Natural killer cell treated with Interleukin-12 subunit alpha and Interleukin-12 subunit beta and Interleukin-15 and Interleukin-18, amount 100 ng/mL, for 72 hours (primary cell): ENCODE results near the gene FFAR2. TPM values are rescaled to one million over a fixed set of nuclear protein-coding genes. Genes with fewer than 3 reads are reported as not detected.
"Not testable (repeated sequence)": the region's sequence is repeated elsewhere in the genome, so short reads cannot be mapped to it uniquely, and the experiment has no call there.

Source experiments
- ATAC-seq, 2 donors: fragments of 150-1000 bp; cut with Tn5 transposase in 1 of 2; sonication (Bioruptor Pico), chemical (Tn5 transposase) in 1 of 2; 2 replicates each; pipeline ENCODE4 v1.10.0; 2021
- DNase-seq: peaks from one replicate; pipeline ENCODE4 v3.0.0; 2022; ENCODE audit warnings: low spot score
- H3K27ac Mint-ChIP-seq, 2 donors: 1 replicate in 1 of 2; 2 replicates in 1 of 2; pipeline ENCODE4 v1.8.0; 2022; ENCODE audit warnings: mixed read lengths in 2 of 2, mild to moderate bottlenecking in 1 of 2, moderate library complexity in 1 of 2
- H3K27me3 Mint-ChIP-seq, 2 donors: 1 replicate in 1 of 2; 2 replicates in 1 of 2; pipeline ENCODE4 v1.8.0; 2022; ENCODE audit warnings: mixed read lengths in 2 of 2
- H3K36me3 Mint-ChIP-seq: one replicate; pipeline ENCODE4 v1.8.0; 2022; ENCODE audit warnings: mixed read lengths
- H3K4me1 Mint-ChIP-seq, 2 donors: 1 replicate in 1 of 2; 2 replicates in 1 of 2; pipeline ENCODE4 v1.8.0; 2022; ENCODE audit warnings: low read depth in 2 of 2, mixed read lengths in 2 of 2, mild to moderate bottlenecking in 1 of 2
- H3K4me3 Mint-ChIP-seq: one replicate; pipeline ENCODE4 v1.8.0; 2022; ENCODE audit warnings: mixed read lengths
- H3K9me3 Mint-ChIP-seq: 2 replicates; pipeline ENCODE4 v1.8.0; 2022; ENCODE audit warnings: mixed read lengths
- total RNA-seq, 2 donors: library from RNA; stranded (reverse); gene quantifications; one replicate each; pipeline ENCODE4 v1.2.3, GENCODE V29; 2022

The FFAR2 gene
- total RNA-seq, 2 donors from 2014 or later = not detected

GRCh38 chr19:35451338-35452096 is 3.5 kb downstream of the FFAR2 start:
- peaks cover 0 to 2% of the 10 kb centered on the region in 2 donors for H3K27me3 Mint-ChIP-seq
- H3K4me1 Mint-ChIP-seq = peaks cover 40 to 41% of the 10 kb centered on the region in 2 donors
- DNase-seq = no peak
- peak; percentile 66 to 89 for ATAC-seq
- H3K4me3 Mint-ChIP-seq = peak overlapping the region; percentile 23
- H3K36me3 Mint-ChIP-seq = no peaks in the 10 kb centered on the region
- peak overlapping the region in 1 of 2 donors; percentile 9 for H3K27ac Mint-ChIP-seq
- H3K9me3 Mint-ChIP-seq = no peaks in the 10 kb centered on the region

DNA sequence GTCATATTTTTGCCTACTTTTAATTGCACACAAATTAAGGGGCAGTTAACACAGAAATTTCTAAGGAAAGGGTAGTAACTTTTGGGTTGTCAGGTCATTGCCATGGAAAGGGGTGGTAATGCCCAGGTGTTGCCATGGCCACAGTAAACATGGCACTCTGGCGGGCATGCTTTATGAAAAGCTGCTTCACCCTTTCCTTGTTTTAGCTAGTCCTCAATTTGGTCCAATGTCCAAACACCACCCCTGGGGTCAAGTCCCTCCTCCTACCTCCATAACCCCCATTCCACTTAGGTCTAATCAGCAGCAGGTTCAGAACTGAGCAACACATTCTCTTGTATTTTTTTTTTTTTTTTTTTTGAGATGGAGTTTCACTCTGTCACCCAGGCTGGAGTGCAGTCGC is 6.6 kb downstream of the FFAR2 start:
- peaks cover 21 to 32% of the 10 kb centered on the region in 2 donors for H3K4me1 Mint-ChIP-seq
- no peak for ATAC-seq
- H3K27me3 Mint-ChIP-seq = peaks cover 0 to 2% of the 10 kb centered on the region in 2 donors
- no peaks in the 10 kb centered on the region for H3K36me3 Mint-ChIP-seq
- no peak overlapping the region for H3K27ac Mint-ChIP-seq
- H3K4me3 Mint-ChIP-seq = no peak overlapping the region
- no peak for DNase-seq
- H3K9me3 Mint-ChIP-seq = no peaks in the 10 kb centered on the region

GRCh38 chr19:35455616-35456201 is 7.7 kb downstream of the FFAR2 start:
- H3K27me3 Mint-ChIP-seq = no peaks in the 10 kb centered on the region
- no peak overlapping the region for H3K27ac Mint-ChIP-seq
- no peaks in the 10 kb centered on the region for H3K9me3 Mint-ChIP-seq
- ATAC-seq (no peak), DNase-seq (no peak)
- peaks cover 21 to 37% of the 10 kb centered on the region in 2 donors for H3K4me1 Mint-ChIP-seq
- H3K4me3 Mint-ChIP-seq = no peak overlapping the region
- H3K36me3 Mint-ChIP-seq = no peaks in the 10 kb centered on the region

- no peaks in the 10 kb centered on the region for H3K27me3 Mint-ChIP-seq
- no peaks in the 10 kb centered on the region for H3K36me3 Mint-ChIP-seq
- ATAC-seq (no peak), DNase-seq (no peak)
- peaks cover 15 to 31% of the 10 kb centered on the region in 2 donors for H3K4me1 Mint-ChIP-seq
- H3K9me3 Mint-ChIP-seq = no peaks in the 10 kb centered on the region
- no peak overlapping the region for H3K27ac Mint-ChIP-seq
- no peak overlapping the region for H3K4me3 Mint-ChIP-seq
Measured at GRCh38 chr19:35457173-35457572, 9.1 kb downstream of the FFAR2 start.

GRCh38 chr19:35458192-35458591 is 10.1 kb downstream of the FFAR2 start:
- no peak overlapping the region for H3K27ac Mint-ChIP-seq
- H3K9me3 Mint-ChIP-seq = no peaks in the 10 kb centered on the region
- H3K4me3 Mint-ChIP-seq = no peak overlapping the region
- H3K4me1 Mint-ChIP-seq = peaks cover 16 to 32% of the 10 kb centered on the region in 2 donors
- no peaks in the 10 kb centered on the region for H3K36me3 Mint-ChIP-seq
- H3K27me3 Mint-ChIP-seq = no peaks in the 10 kb centered on the region
- DNase-seq (no peak), ATAC-seq (no peak)

GRCh38 chr19:35458731-35459391 is 10.8 kb downstream of the FFAR2 start:
- ATAC-seq (no peak), DNase-seq (no peak)
- Mint-ChIP-seq H3K27ac (no peak overlapping the region), H3K4me3 (no peak overlapping the region), H3K27me3 (no peaks in the 10 kb centered on the region), H3K36me3 (no peaks in the 10 kb centered on the region), H3K4me1 (peaks cover 21 to 31% of the 10 kb centered on the region in 2 donors), H3K9me3 (no peaks in the 10 kb centered on the region)

DNA sequence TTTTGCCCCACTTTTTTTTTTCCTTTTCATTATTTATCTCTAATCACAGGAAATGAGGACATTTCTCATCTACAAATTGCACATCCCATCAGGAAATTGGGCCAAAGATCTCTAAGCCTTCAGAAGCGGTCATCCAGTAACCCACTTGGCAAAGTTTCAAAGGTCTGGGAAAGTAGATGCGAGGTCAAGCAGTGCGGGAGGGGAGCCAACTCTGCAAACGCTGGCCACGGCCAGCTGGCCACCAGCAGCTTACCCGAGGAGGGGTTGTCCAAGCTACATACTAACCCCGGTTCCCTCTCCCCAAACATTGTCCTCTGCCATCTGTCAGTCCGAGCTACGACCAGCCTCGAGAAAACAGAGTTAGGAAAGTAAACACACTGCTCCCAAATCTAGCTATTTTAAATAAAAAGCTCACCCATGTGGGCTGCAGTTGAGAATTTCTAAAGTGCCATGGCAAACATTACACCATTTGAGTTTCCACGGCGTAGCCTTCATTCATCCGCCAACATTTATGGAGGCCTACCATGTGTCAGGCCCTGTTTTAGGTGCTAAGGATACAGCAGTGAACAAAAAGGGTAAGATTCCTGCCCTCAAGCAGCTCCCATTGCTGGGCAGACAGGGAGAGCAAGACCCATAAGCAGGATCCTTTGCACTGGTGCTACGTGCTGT is 11.5 kb downstream of the FFAR2 start:
- Mint-ChIP-seq H3K4me1 (peaks cover 26 to 31% of the 10 kb centered on the region in 2 donors), H3K36me3 (no peaks in the 10 kb centered on the region), H3K4me3 (no peak overlapping the region), H3K27me3 (no peaks in the 10 kb centered on the region), H3K9me3 (no peaks in the 10 kb centered on the region), H3K27ac (peak overlapping the region; percentile 60 to 67)
- ATAC-seq (no peak), DNase-seq (no peak)

GRCh38 chr19:35460608-35461007 is 12.6 kb downstream of the FFAR2 start:
- Mint-ChIP-seq H3K36me3 (no peaks in the 10 kb centered on the region), H3K4me1 (peaks cover 30 to 37% of the 10 kb centered on the region in 2 donors), H3K27me3 (no peaks in the 10 kb centered on the region), H3K27ac (peak overlapping the region; percentile 39 to 67), H3K4me3 (peak overlapping the region; percentile 35), H3K9me3 (no peaks in the 10 kb centered on the region)
- DNase-seq (no peak), ATAC-seq (no peak)

DNA sequence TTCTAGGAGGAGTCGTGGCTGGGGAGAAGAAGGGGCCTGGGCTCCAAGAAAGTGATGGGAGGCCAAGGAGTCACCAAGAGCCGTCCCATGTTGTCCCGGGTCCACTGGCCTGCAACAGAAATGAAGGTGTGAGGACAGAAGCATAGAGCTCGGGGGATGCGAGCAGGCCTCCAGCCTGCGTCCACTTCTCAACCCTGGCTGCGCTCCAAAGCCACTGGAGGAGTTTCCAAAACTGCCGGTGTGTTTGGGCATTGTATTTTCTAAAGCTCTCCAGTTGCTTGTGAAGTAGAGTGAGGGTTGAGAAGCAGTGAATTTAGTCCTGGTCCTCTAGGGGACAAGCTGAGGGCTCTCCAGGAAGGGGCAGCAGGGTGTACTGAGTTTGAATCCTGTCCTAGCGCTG is 13.0 kb downstream of the FFAR2 start:
- peak overlapping the region; percentile 39 to 67 for H3K27ac Mint-ChIP-seq
- no peaks in the 10 kb centered on the region for H3K9me3 Mint-ChIP-seq
- no peaks in the 10 kb centered on the region for H3K36me3 Mint-ChIP-seq
- ATAC-seq (no peak), DNase-seq (no peak)
- peaks cover 30 to 37% of the 10 kb centered on the region in 2 donors for H3K4me1 Mint-ChIP-seq
- no peaks in the 10 kb centered on the region for H3K27me3 Mint-ChIP-seq
- H3K4me3 Mint-ChIP-seq = peak overlapping the region; percentile 35

DNA sequence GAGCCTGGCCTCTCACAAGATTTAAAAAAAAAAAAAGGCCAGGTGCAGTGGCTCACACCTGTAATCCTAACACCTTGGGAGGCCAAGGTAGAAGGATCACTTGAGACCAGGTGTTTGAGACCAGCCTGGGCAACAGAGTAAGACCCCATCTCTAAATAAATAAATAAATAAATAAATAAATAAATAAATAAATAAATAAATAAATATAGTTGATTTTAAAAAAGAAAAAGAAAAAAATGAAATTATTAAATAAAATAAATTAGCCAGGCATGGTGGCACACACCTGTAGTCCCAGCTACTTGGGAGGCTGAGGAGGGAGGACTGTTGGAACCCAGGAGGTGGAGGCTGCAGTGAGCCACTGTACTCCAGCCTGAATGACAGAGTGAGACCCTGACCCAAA is 13.7 kb downstream of the FFAR2 start:
- H3K4me1 Mint-ChIP-seq = peaks cover 30 to 37% of the 10 kb centered on the region in 2 donors
- DNase-seq, H3K36me3 Mint-ChIP-seq, ATAC-seq, H3K27me3 Mint-ChIP-seq, H3K9me3 Mint-ChIP-seq, H3K4me3 Mint-ChIP-seq: not testable (repeated sequence)
- peak overlapping the region; percentile 88 to 90 for H3K27ac Mint-ChIP-seq

DNA sequence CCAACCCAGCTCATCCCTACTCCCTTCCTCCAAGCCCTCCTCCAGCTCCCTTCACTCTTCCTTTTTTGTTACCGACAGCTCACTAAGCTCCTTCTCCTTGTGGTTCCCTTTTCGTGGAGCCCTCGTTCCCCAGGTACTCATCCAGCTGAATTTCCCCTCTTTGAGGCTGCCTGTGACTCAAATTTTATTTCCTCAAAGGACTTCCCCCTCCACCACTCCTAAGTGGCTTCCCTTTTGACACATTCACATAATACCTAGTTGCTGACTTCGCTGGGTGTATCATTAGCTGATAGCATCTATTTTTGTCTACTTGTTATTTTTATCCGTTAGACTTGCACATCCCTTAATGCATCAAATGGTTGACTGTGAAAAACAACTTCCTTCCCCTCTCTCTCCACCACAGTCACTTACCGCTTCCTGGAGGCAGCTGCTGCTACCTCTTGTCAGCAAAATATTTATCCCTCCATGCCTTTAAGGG is 14.5 kb downstream of the FFAR2 start:
- Mint-ChIP-seq H3K27me3 (no peaks in the 10 kb centered on the region), H3K9me3 (no peaks in the 10 kb centered on the region), H3K36me3 (no peaks in the 10 kb centered on the region), H3K4me3 (peak overlapping the region; percentile 85), H3K27ac (peak overlapping the region; percentile 88 to 90), H3K4me1 (peaks cover 30 to 37% of the 10 kb centered on the region in 2 donors)
- DNase-seq (peak; percentile 70), ATAC-seq (peak; percentile 89 to 90)

- peak overlapping the region; percentile 85 for H3K4me3 Mint-ChIP-seq
- peak; percentile 62 to 64 for ATAC-seq
Measured at GRCh38 chr19:35462956-35463355, 14.9 kb downstream of the FFAR2 start.

GRCh38 chr19:35466259-35466658 is 18.2 kb downstream of the FFAR2 start:
- DNase-seq (no peak), ATAC-seq (no peak)
- Mint-ChIP-seq H3K36me3 (no peaks in the 10 kb centered on the region), H3K27ac (peak overlapping the region in 1 of 2 donors; percentile 57), H3K9me3 (no peaks in the 10 kb centered on the region), H3K4me3 (no peak overlapping the region), H3K4me1 (peaks cover 25 to 29% of the 10 kb centered on the region in 2 donors), H3K27me3 (no peaks in the 10 kb centered on the region)

More at GRCh38 chr19:35462956-35463355, 14.9 kb downstream of the FFAR2 start:
- Mint-ChIP-seq H3K4me1 (peaks cover 33 to 39% of the 10 kb centered on the region in 2 donors), H3K27ac (peak overlapping the region; percentile 88 to 90)
- not testable (repeated sequence) for H3K9me3 Mint-ChIP-seq, H3K27me3 Mint-ChIP-seq, DNase-seq, H3K36me3 Mint-ChIP-seq
